Measurements from ENCODE around the gene HECTD1. TPM values are rescaled to one million over a fixed set of nuclear protein-coding genes. Genes with fewer than 3 reads are reported as not detected.
A peak's percentile ranks its signal among the peaks of the same experiment; 100 is the strongest.

The HECTD1 gene
- total and polyA plus RNA-seq, 10 of the 15 experiments (the other 5 are each of a cell fraction or from before 2014, with no cell fraction given), result 27.3 to 116 (median 57.7) TPM

DNA sequence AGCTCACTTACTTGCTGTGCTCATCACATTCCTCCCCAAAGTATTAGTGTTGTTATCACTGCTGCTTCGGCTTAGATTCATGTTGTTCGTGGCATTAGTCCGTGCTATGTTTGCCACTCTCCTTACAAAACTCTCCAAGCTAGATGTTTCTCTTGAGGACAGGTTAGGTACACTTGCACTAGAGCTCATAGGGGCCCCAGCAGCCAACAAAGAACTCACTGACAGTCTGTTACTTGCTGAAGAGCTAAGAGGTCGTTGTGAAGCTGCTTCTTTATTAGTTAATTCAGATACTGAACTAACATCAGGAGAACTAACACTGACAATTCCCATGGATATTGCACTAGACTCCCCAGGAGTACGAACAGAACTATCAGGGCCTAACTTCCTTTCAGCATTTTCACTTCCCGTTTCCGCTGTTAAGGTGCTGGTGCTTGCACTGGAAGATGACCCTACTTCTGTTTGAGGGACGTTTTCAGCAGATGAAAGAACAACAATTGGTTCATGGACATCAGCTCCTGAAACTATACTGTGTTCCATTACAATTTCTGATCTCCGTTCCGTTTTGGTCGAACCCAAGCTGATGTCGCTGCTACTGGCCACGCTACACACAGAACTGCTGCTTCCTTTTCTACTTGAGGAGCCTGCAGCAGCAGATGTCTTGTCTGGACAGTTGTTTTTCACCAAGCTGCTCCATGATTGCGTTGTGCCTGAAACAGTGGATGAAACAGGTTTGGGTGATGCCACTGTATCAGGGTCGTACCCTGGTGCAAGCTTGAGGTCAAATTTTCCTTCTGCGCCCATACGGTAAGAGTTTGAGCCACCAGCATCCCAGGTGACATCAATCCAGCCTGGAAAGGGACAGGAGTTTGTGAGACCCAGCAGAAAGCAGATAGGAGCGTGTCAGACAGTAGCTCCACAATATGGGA, 78.7 kb downstream of the HECTD1 start:
- H3K27ac ChIP-seq (ENCODE audit: control insufficient read depth, insufficient read depth), result peak overlapping the region; percentile 46
- H3K4me1 ChIP-seq (ENCODE audit: control insufficient read depth, insufficient read depth, low read length), result peaks cover 11% of the 10 kb centered on the region
- ChIA-PET RAD21 (ENCODE audit: unreplicated experiment) (interaction anchor here (1.2 to 2.5 kb wide), 3 partner anchors 78 to 321 kb away, joined by 3 to 10 read pairs (median 3); partner anchors contain the start of gene HECTD1), CTCF (interaction anchor here (0.9 to 2.1 kb wide), 10 partner anchors 11 to 321 kb away, joined by 3 to 7 read pairs (median 3); no protein-coding TSS in a partner anchor), POLR2A (interaction anchor here (2.5 kb wide), 1 partner anchor 102 kb away, joined by 7 read pairs; the partner anchor contains the start of gene STRN3), SMC1A (ENCODE audit: uncharacterized antibody, unreplicated experiment) (interaction anchor here (0.6 to 1.6 kb wide), 18 partner anchors 11 to 306 kb away, joined by 3 to 6 read pairs (median 3); partner anchors contain the start of gene HECTD1)
- DNase-seq (ENCODE audit: low read depth, low spot score) (no peak), ATAC-seq (peak; percentile 81), FAIRE-seq (peak; percentile 97)
- H2AFZ ChIP-seq (ENCODE audit: control insufficient read depth, low read depth, low read length), result no peak overlapping the region
- no peaks in the 10 kb centered on the region for H3K27me3 ChIP-seq (replicated peaks in 1 of 2; ENCODE audit: control insufficient read depth in 2 of 2, insufficient read depth in 2 of 2, low read length in 1 of 2)
- no peaks in the 10 kb centered on the region; the same call in 1 of the 2 replicates for H4K20me1 ChIP-seq (ENCODE audit: control insufficient read depth, insufficient read depth)
- in situ Hi-C loops (cut with MboI) (no loop called here), intact Hi-C loops (cut with micrococcal nuclease; ENCODE audit: unreplicated experiment) (no loop called here)
- BruUV-seq (replicated peaks), result no TSS peak
- H3K36me3 ChIP-seq (ENCODE audit: control insufficient read depth in 2 of 2, insufficient read depth in 2 of 2, low read length in 1 of 2), result peaks cover 11 to 31% of the 10 kb centered on the region in 2 experiments
- no peak overlapping the region for H3K9ac ChIP-seq (ENCODE audit: control insufficient read depth, insufficient read depth, low read length)
- TF ChIP-seq EP300 (IDR thresholded peaks at IDR 0.05; ENCODE audit: borderline replicate concordance in 1 of 2, control insufficient read depth in 1 of 2, low read depth in 2 of 2, low read length in 2 of 2) (peak in 1 of 2 experiments; percentile 30; a peak in 1 of 4 replicates), RELA (IDR thresholded peaks at IDR 0.05; ENCODE audit: borderline replicate concordance, partially characterized antibody) (no peak), ZNF687 (IDR thresholded peaks at IDR 0.05) (0 out of 2 replicates have a peak, but pooled peaks have one; percentile 14), EED (IDR thresholded peaks at IDR 0.05; ENCODE audit: low read depth) (0 out of 2 replicates have a peak, but pooled peaks have one; percentile 18), NR2F1 (conservative IDR thresholded peaks at IDR 0.05) (no peak), SPI1 (IDR thresholded peaks at IDR 0.05; ENCODE audit: borderline replicate concordance, insufficient read depth, low read depth, low read length) (peak; percentile 96), IKZF2 (IDR thresholded peaks at IDR 0.05) (peak; percentile 41 to 52; a peak in 2 of 4 replicates), IKZF1 (conservative IDR thresholded peaks at IDR 0.05) (peak; percentile 70)
- no peak overlapping the region; the same call in 1 of the 2 replicates for H3K4me2 ChIP-seq (ENCODE audit: control insufficient read depth, insufficient read depth)
- no peak overlapping the region for H3K4me3 ChIP-seq
- no peaks in the 10 kb centered on the region for H3K79me2 ChIP-seq (ENCODE audit: control insufficient read depth, insufficient read depth, low read length)
- 77% methylated on average over 18 of the region's 18 CpGs for WGBS (ENCODE audit: insufficient coverage, insufficient replicate concordance, low lambda C conversion rate, missing lambda C conversion rate)
- H3K9me3 ChIP-seq (replicated peaks; ENCODE audit: control insufficient read depth, insufficient read depth, low read length), result no peaks in the 10 kb centered on the region
